ENCODE measurements around the gene SULT1A2. TPM values are rescaled to one million over a fixed set of nuclear protein-coding genes. Genes with fewer than 3 reads are reported as not detected.
A peak's percentile ranks its signal among the peaks of the same experiment; 100 is the strongest.

Gene SULT1A2
- total RNA-seq, 1 donor: not detected

- TF ChIP-seq CTCF (IDR thresholded peaks at IDR 0.05; ENCODE audit: insufficient read depth, low read depth, low read length): no peak
- no peak for DNase-seq (ENCODE audit: low read depth)
- no peak overlapping the region for H3K4me3 ChIP-seq (ENCODE audit: low read depth, low read length)
These were observed 51.9 kb downstream of the SULT1A2 start for GRCh38 chr16:28544998-28545397.

- peak; percentile 30 for DNase-seq (ENCODE audit: low read depth)
- no peak for TF ChIP-seq CTCF (IDR thresholded peaks at IDR 0.05; ENCODE audit: insufficient read depth, low read depth, low read length)
- no peak overlapping the region for H3K4me3 ChIP-seq (ENCODE audit: low read depth, low read length)
These were observed 53.8 kb downstream of the SULT1A2 start for GRCh38 chr16:28543072-28543471.

DNA sequence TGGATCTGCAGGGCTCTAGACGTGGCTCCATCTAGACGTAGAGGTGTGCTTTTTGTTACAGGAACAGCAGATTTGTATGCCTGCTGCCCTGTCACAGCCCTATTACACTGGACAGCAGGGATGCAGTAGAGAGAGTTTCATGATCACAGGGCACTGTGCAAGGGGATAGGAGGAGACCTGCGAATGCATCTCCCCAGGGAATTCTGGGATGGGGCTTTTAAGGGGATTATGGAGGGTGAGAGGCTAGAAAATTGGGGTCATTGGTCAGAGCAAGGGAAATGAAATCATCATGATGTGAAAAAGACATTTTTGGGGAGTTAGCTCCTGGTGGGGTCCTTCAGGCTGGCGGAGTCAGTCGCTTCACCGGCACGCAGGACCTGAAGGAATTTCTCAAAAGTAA, 54.2 kb downstream of the SULT1A2 start:
- TF ChIP-seq CTCF (IDR thresholded peaks at IDR 0.05; ENCODE audit: insufficient read depth, low read depth, low read length): no peak
- H3K4me3 ChIP-seq (ENCODE audit: low read depth, low read length): no peak overlapping the region

More for the DNA sequence above, 54.2 kb downstream of the SULT1A2 start:
- no peak for DNase-seq (ENCODE audit: low read depth)

Other genes with a start within 250 kb of the SULT1A2 start
- gene NPIPB6, start 233.5 kb downstream of the SULT1A2 start, total RNA-seq: not detected in 2 replicates
- 50.5 and 75.7 TPM in 2 replicates for gene EIF3CL, start 193.2 kb downstream of the SULT1A2 start, total RNA-seq
- gene NPIPB7, start 124.7 kb downstream of the SULT1A2 start, total RNA-seq: not detected in 2 replicates
- 17.1 and 19.0 TPM in 2 replicates for gene CLN3, start 105.0 kb downstream of the SULT1A2 start, total RNA-seq
- gene APOBR, start 102.4 kb downstream of the SULT1A2 start, total RNA-seq: not detected in 2 replicates
- gene IL27, start 90.2 kb downstream of the SULT1A2 start, total RNA-seq: not detected in 2 replicates
- gene NUPR1, start 58.1 kb downstream of the SULT1A2 start, total RNA-seq: 8.2 and 27.7 TPM in 2 replicates
- gene SGF29, start 43.1 kb downstream of the SULT1A2 start, total RNA-seq: 10.0 and 11.2 TPM in 2 replicates
- under 0.01 and 1.6 TPM in 2 replicates for gene SULT1A1, start 13.0 kb upstream of the SULT1A2 start, total RNA-seq
- gene NPIPB8, start 41.0 kb upstream of the SULT1A2 start, total RNA-seq: 0.86 TPM in 1 of 2 replicates, not detected in the other
- gene EIF3C, start 114.4 kb upstream of the SULT1A2 start, total RNA-seq: 62.6 and 110 TPM in 2 replicates
- 3.9 TPM in 2 replicates for gene NPIPB9, start 154.7 kb upstream of the SULT1A2 start, total RNA-seq
- 51.4 and 60.2 TPM in 2 replicates for gene ATXN2L, start 225.9 kb upstream of the SULT1A2 start, total RNA-seq
- 89.5 and 94.6 TPM in 2 replicates for gene TUFM, start 249.3 kb upstream of the SULT1A2 start, total RNA-seq